ENCODE data around the gene NR2C2. TPM values are rescaled to one million over a fixed set of nuclear protein-coding genes. Genes with fewer than 3 reads are reported as not detected.
"Not testable (repeated sequence)": the region's sequence is repeated elsewhere in the genome, so short reads cannot be mapped to it uniquely, and the experiment has no call there.

Gene NR2C2
- 10 to 100 TPM; 51.8 to 70.7 TPM for total RNA-seq

GRCh38 chr3:14947100-14947885 lies at the start of gene NR2C2:
Gene NR2C2, plus strand, starts transcription at chr3:14947583. Its CDS starts 56,332 bp downstream, at chr3:15003915.
- ATAC-seq = peak; percentile 74 to 77
- Mint-ChIP-seq H3K9me3 (no peaks in the 10 kb centered on the region), H3K36me3 (peaks cover 18 to 29% of the 10 kb centered on the region in 2 donors), H3K27ac (peak within 1 kb of the TSS; percentile 97 to 100)
- DNase-seq (ENCODE audit: low spot score in 2 of 2) = peak; percentile 87 to 91

GRCh38 chr3:14898929-14899328 lies 48.5 kb upstream of the NR2C2 start:
- DNase-seq (ENCODE audit: low spot score in 2 of 2) (no peak), ATAC-seq (no peak)
- Mint-ChIP-seq H3K9me3 (peaks cover 0 to 3% of the 10 kb centered on the region in 2 donors), H3K27ac (no peak overlapping the region), H3K36me3 (no peaks in the 10 kb centered on the region)

DNA sequence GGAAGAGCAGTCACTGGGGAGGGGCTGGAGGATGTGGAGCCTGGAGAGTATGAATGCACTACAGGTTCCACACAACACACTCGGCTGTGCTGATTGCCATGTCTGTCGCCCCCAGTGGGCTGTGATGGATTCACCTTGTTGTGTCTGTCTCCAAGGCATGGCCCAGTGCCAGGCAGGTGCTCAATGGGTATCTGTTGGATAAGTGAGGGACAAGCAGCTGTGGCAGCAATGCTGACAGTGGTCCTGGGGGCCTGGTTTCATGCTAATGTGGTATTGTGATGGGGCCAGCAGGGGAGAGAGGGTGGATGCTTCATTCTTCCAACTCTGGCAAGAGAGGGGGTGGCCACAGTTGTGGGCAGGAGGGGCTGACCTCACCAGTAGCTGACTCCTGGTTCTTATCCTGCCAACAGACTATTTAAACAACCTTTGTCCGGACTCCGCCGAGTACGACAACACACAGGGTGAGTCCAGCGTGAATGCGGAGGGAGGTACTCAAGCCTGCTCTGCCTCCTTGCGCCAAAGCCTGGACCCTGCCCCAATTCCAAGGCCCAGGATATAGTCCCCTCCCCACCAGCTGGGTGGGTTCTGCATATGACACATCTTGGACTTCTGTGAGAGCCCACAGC lies 47.3 kb upstream of the NR2C2 start:
- ATAC-seq (no peak), DNase-seq (ENCODE audit: low spot score in 2 of 2) (no peak)
- Mint-ChIP-seq H3K36me3 (no peaks in the 10 kb centered on the region), H3K27ac (no peak overlapping the region), H3K9me3 (peaks cover 2% of the 10 kb centered on the region in 2 donors)

DNA sequence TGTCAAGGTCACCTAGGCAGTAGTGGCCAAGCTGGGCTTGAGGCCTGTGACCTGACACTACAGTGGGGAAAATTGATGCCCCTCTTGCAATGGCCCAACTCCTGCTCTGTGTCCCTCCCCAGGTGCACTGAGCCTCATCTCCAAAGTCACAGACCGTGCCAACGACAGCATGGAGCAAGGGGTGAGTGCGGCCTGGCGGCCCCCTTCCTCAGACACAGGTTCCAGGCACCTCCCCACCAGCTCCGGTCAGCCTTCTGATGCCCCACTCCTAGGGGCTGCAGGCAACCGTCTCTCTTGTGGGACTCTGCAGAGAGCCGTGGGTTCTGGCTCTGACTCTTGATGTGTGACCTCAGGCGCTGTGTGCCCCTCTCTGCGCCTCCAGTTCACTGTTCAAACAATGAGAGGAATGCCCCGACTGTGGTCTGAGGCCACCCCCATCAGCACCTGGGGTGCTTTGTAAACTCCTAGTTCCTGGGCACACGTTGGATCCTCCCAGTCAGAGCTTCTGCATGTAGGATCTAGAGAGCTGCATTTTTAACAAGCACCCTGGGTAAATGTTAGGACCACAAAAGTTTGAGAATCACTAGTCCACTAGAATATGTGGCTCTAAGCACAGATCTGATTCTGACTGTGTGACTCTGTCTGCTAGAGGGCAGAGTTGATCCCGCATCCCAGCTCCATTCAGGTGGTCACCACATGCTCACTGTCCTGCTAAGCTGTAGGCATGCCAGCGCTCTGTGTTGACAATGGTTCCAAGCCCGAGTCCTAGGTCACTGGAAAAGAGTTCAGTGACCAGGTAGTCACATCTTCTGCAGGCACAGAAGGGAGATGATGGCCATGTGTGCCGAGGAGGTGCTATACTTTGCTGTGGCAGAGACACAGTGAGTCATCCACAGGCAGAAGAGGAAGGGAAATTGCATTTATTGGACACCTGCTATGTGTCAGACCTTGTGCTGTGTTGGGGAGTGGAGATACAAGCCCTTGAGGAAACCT lies 46.2 kb upstream of the NR2C2 start:
- Mint-ChIP-seq H3K36me3 (peaks cover 0 to 9% of the 10 kb centered on the region in 2 donors), H3K9me3 (peaks cover 8 to 12% of the 10 kb centered on the region in 2 donors), H3K27ac (no peak overlapping the region)
- no peak for DNase-seq (ENCODE audit: low spot score in 2 of 2)
- ATAC-seq = no peak

GRCh38 chr3:14902719-14903118 lies 44.7 kb upstream of the NR2C2 start:
- no peak for ATAC-seq
- Mint-ChIP-seq H3K36me3 (peaks cover 0 to 15% of the 10 kb centered on the region in 2 donors), H3K9me3 (peaks cover 8 to 12% of the 10 kb centered on the region in 2 donors), H3K27ac (no peak overlapping the region)
- no peak for DNase-seq (ENCODE audit: low spot score in 2 of 2)

DNA sequence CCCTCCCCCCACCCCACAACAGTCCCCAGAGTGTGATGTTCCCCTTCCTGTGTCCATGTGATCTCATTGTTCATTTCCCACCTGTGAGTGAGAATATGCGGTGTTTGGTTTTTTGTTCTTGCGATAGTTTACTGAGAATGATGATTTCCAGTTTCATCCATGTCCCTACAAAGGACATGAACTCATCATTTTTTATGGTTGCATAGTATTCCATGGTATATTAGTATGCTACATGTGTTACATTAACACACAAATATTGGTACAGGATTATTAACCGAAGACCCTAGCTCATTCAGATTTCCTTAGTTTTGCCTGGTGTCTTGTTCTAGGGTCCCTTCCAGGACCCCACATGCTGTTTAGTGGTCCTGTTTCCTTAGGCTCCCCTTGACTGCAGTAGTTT lies 43.9 kb upstream of the NR2C2 start:
- H3K9me3 Mint-ChIP-seq = peaks cover 8 to 12% of the 10 kb centered on the region in 2 donors
- not testable (repeated sequence) for DNase-seq (ENCODE audit: low spot score in 2 of 2); ATAC-seq; H3K27ac Mint-ChIP-seq
- peaks cover 0 to 15% of the 10 kb centered on the region in 2 donors for H3K36me3 Mint-ChIP-seq

DNA sequence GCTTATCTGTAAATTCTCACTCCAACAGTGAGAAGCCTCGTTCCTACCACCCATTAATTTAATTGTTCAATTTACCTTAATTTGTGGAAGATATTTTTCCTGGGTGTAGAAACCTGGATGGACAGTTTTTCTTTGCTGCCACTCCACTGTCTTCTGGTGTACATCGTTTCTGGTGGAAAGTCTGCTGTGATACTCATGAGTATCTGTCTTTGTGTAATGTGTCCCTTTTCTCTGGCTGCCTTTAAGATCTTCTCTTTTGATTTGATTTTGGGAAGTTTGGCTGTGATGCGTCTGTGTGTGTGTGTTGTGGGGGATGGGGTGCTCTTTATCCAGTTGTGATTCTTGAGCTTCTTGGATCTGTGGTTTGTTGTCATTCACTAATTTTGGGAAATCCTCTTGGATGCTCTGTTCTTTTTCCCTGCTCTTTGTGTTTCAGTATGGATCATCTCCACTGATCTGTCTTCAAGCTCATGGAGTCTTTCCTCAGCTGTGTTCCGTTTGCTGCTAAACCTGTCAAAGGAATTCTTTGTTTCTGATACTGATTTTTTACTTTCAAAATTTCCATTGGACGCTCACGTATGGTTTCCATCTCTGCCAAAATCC lies 42.2 kb upstream of the NR2C2 start:
- peaks cover 0 to 15% of the 10 kb centered on the region in 2 donors for H3K36me3 Mint-ChIP-seq
- no peak for DNase-seq (ENCODE audit: low spot score in 2 of 2)
- H3K9me3 Mint-ChIP-seq = peaks cover 8 to 12% of the 10 kb centered on the region in 2 donors
- ATAC-seq = no peak
- no peak overlapping the region for H3K27ac Mint-ChIP-seq

- H3K27ac Mint-ChIP-seq = no peak overlapping the region
- peaks cover 8 to 12% of the 10 kb centered on the region in 2 donors for H3K9me3 Mint-ChIP-seq
- ATAC-seq = no peak
- no peak for DNase-seq (ENCODE audit: low spot score in 2 of 2)
- H3K36me3 Mint-ChIP-seq = peaks cover 0 to 15% of the 10 kb centered on the region in 2 donors
Observed at GRCh38 chr3:14906355-14906971, 40.9 kb upstream of the NR2C2 start.

DNA sequence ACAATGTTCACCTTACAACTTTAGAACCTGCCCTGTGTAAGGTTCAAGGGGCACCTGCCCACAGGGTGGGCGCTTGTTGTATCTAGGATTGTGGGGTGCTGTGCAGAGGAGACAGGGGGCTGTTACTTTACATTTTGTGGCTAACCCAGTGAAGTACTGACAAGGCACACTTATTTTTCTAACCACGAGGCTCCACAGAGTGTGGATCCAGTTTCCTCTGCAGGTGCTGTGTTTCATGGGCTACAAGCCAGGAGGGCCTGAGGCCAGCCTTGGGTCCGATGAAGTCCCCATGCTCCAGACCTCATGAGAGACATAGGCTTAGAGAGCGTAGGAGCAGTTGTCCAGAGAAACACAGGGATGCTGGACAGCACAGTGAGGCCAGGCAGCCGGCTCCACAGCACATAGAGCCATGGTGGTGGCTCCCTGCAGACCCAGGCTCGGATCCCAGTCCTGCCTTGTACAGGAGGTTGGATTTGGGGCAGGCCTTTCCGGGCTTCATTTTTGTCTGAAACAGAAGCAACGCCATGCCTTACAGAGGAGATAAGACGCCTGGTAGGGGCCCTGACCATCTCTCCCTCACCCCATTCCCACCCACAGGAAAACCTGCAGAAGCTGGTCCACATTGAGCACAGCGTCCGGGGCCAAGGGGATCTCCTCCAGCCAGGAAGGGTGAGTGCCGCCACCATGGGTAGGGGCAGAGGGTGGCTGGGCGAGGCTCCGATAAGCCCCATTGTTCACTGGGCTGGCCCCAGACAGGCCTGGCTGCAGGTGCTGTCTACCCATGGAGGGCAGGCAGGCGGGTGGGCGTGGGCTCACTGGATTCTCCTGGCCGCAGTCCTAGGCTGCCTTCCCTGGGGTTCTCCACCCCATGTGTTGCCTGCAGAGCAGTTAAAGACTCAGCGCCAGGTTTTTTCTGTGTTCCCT lies 40.1 kb upstream of the NR2C2 start:
- Mint-ChIP-seq H3K27ac (no peak overlapping the region), H3K9me3 (peaks cover 8 to 12% of the 10 kb centered on the region in 2 donors), H3K36me3 (peaks cover 0 to 15% of the 10 kb centered on the region in 2 donors)
- no peak for ATAC-seq
- no peak for DNase-seq (ENCODE audit: low spot score in 2 of 2)

DNA sequence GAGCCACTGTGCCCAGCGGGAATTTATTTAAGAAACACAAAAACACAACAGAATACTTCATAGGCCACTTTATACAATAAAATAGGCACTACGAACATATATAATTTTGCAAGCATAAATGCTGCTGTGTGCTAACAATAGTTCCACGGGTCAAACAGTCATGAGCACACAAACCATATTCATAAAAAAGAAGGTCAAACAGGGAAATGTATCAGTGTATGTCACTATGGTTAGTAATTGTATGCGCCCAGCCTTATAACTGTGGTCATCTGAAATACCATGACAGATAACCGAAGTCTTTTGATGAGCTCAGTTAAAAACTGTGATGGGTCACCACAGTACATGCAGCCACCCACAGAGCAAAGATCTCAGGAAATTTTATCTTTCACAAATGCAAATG lies 38.1 kb upstream of the NR2C2 start:
- H3K36me3 Mint-ChIP-seq = peaks cover 0 to 15% of the 10 kb centered on the region in 2 donors
- H3K27ac Mint-ChIP-seq = no peak overlapping the region
- ATAC-seq (no peak), DNase-seq (ENCODE audit: low spot score in 2 of 2) (no peak)
- peaks cover 8 to 12% of the 10 kb centered on the region in 2 donors for H3K9me3 Mint-ChIP-seq

- no peak for ATAC-seq
Observed at GRCh38 chr3:14911651-14912050, 35.7 kb upstream of the NR2C2 start.

GRCh38 chr3:14913071-14913925 lies 34.1 kb upstream of the NR2C2 start:
- Mint-ChIP-seq H3K27ac (no peak overlapping the region), H3K9me3 (no peaks in the 10 kb centered on the region), H3K36me3 (no peaks in the 10 kb centered on the region)
- DNase-seq (ENCODE audit: low spot score in 2 of 2) (no peak), ATAC-seq (no peak)

More at GRCh38 chr3:14911651-14912050, 35.7 kb upstream of the NR2C2 start:
- Mint-ChIP-seq H3K36me3 (peaks cover 0 to 2% of the 10 kb centered on the region in 2 donors), H3K9me3 (no peaks in the 10 kb centered on the region), H3K27ac (peak overlapping the region in 1 of 2 donors; percentile 3)
- DNase-seq (ENCODE audit: low spot score in 2 of 2) = no peak

DNA sequence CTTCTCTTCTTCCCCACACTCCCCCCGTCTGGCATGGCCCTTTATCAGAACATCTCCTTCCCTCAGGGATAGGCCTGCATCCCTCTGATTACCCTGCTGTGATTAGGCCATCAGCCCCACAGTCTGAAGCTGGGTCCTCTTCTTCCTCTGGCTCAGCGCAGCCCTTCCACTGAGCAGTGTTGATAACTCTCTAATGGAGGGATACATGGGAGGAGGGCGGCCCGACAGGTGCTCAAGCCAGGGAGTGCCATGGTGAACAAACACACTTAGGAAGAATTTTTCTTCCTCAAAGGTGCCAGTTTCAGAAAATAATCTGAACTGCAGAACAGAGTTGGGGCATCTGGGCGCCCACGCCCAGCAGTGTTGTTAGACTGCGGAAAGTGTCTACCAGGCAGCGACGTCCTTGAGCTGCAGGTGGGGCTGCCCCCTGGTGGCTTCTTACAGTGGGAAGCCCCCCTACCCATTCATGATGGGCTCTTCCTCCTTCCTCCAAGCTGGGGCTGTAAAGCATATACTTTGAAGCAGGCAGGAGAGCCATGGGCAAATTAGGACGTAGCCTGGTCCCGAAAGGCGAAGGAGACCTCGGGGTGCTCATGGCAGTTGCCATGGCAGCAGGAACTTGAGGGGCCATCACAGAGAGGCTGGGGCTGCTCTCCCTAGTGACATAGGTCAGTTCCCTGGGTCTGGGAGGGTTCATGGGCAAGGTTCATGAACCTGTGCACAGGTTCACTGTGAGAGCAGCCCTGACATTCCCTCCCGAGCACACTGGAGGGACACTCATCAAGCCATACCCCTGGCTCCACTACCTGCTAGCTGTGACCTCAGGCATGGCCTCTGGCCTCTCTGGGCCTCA lies 33.2 kb upstream of the NR2C2 start:
- Mint-ChIP-seq H3K36me3 (no peaks in the 10 kb centered on the region), H3K27ac (peak overlapping the region in 1 of 2 donors; percentile 52), H3K9me3 (no peaks in the 10 kb centered on the region)
- ATAC-seq (no peak), DNase-seq (ENCODE audit: low spot score in 2 of 2) (no peak)

All from activated naive CD4-positive, alpha-beta T cell treated with anti-CD3 and anti-CD28 coated beads, Interleukin-2, amount 50 U/mL, for 72 hours (primary cell).